ENCODE measurements around the gene DUSP2. TPM values are rescaled to one million over a fixed set of nuclear protein-coding genes. Genes with fewer than 3 reads are reported as not detected.
A peak's percentile ranks its signal among the peaks of the same experiment; 100 is the strongest.

DUSP2 gene
- total and polyA plus RNA-seq, 9 of the 15 experiments (the other 6 are each of a cell fraction or from before 2014, with no cell fraction given), result 0.04 to 0.18 TPM; not detected in 7

- Histone ChIP-seq H3K4me1 (replicated peaks in 1 of 2; ENCODE audit: control insufficient read depth in 2 of 2, insufficient read depth in 2 of 2, low read length in 2 of 2) (peaks cover 20 to 37% of the 10 kb centered on the region in 2 experiments), H3K9ac (ENCODE audit: insufficient read depth in 1 of 2, low read depth in 2 of 2, low read length in 2 of 2) (peak overlapping the region in 1 of 2 experiments; percentile 26; a peak in 1 of 4 replicates), H3K4me2 (ENCODE audit: insufficient read depth, low read length) (no peak overlapping the region), H3K4me3 (no peak overlapping the region), H3K9me1 (ENCODE audit: control insufficient read depth, insufficient read depth, low read length) (peaks cover 3% of the 10 kb centered on the region), H3K27ac (ENCODE audit: extremely low read depth, low read depth, low read length) (no peak overlapping the region), H2AFZ (ENCODE audit: low read depth, low read length) (no peak overlapping the region), H3K36me3 (ENCODE audit: control insufficient read depth, insufficient read depth, low read length) (no peaks in the 10 kb centered on the region), H4K20me1 (replicated peaks; ENCODE audit: control insufficient read depth, insufficient read depth, low read length) (no peaks in the 10 kb centered on the region), H3K79me2 (ENCODE audit: control insufficient read depth, insufficient read depth, low read length) (no peaks in the 10 kb centered on the region), H3K9me3 (replicated peaks; ENCODE audit: control insufficient read depth, insufficient read depth, low read depth, low read length) (no peaks in the 10 kb centered on the region), H3K27me3 (ENCODE audit: control insufficient read depth in 2 of 2, insufficient read depth in 2 of 2, low read length in 2 of 2) (no peaks in the 10 kb centered on the region)
- DNase-seq (ENCODE audit: extremely low read depth in 1 of 4, low spot score in 3 of 4), result no peak
- no peak for ATAC-seq
- ChIA-PET CTCF (ENCODE audit: low intra/inter-chr PET ratio) (no interaction called here), POLR2A (interaction anchor here (0.6 kb wide), 1 partner anchor 27 kb away, joined by 3 read pairs; no protein-coding TSS in a partner anchor)
- in situ Hi-C loops (cut with MboI), result no loop called here
- intact Hi-C loops (cut with micrococcal nuclease), result no loop called here
- FAIRE-seq, result no peak
- BruUV-seq (replicated peaks), result no TSS peak
- no peak for TF ChIP-seq BMI1 (IDR thresholded peaks at IDR 0.05; ENCODE audit: low read length)
- peak; percentile 70 for TF ChIP-seq BHLHE40 (IDR thresholded peaks at IDR 0.05; ENCODE audit: low read length)
- TF ChIP-seq, protein P1, sequence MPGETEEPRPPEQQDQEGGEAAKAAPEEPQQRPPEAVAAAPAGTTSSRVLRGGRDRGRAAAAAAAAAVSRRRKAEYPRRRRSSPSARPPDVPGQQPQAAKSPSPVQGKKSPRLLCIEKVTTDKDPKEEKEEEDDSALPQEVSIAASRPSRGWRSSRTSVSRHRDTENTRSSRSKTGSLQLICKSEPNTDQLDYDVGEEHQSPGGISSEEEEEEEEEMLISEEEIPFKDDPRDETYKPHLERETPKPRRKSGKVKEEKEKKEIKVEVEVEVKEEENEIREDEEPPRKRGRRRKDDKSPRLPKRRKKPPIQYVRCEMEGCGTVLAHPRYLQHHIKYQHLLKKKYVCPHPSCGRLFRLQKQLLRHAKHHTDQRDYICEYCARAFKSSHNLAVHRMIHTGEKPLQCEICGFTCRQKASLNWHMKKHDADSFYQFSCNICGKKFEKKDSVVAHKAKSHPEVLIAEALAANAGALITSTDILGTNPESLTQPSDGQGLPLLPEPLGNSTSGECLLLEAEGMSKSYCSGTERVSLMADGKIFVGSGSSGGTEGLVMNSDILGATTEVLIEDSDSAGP (CRISPR knock-in tag; IDR thresholded peaks at IDR 0.05), result no peak
- no peak for TF ChIP-seq FOXK1 (CRISPR knock-in tag; IDR thresholded peaks at IDR 0.05; ENCODE audit: borderline replicate concordance)
- TF ChIP-seq HDAC6 (IDR thresholded peaks at IDR 0.05; ENCODE audit: low read depth, low read length), result no peak
- no peak for TF ChIP-seq TAF15 (IDR thresholded peaks at IDR 0.05; ENCODE audit: low read depth, low read length)
- TF ChIP-seq ETV6 (IDR thresholded peaks at IDR 0.05; ENCODE audit: borderline replicate concordance in 1 of 2, low read depth in 2 of 2, low read length in 1 of 2), result no peak
- TF ChIP-seq ETV6 (CRISPR knock-in tag; IDR thresholded peaks at IDR 0.05; ENCODE audit: borderline replicate concordance), result no peak
- TF ChIP-seq, protein P2, sequence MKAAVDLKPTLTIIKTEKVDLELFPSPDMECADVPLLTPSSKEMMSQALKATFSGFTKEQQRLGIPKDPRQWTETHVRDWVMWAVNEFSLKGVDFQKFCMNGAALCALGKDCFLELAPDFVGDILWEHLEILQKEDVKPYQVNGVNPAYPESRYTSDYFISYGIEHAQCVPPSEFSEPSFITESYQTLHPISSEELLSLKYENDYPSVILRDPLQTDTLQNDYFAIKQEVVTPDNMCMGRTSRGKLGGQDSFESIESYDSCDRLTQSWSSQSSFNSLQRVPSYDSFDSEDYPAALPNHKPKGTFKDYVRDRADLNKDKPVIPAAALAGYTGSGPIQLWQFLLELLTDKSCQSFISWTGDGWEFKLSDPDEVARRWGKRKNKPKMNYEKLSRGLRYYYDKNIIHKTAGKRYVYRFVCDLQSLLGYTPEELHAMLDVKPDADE (conservative IDR thresholded peaks at IDR 0.05; ENCODE audit: control insufficient read depth, low read depth, low read length), result no peak
- 35% methylated on average over 14 of the region's 16 CpGs for WGBS (ENCODE audit: insufficient coverage, low coverage, missing lambda C conversion rate)
These were observed 9.5 kb upstream of the DUSP2 start for GRCh38 chr2:96154506-96155380.

All from K562 (cell line).